ENCODE measurements around the gene ARMCX5.

DNA sequence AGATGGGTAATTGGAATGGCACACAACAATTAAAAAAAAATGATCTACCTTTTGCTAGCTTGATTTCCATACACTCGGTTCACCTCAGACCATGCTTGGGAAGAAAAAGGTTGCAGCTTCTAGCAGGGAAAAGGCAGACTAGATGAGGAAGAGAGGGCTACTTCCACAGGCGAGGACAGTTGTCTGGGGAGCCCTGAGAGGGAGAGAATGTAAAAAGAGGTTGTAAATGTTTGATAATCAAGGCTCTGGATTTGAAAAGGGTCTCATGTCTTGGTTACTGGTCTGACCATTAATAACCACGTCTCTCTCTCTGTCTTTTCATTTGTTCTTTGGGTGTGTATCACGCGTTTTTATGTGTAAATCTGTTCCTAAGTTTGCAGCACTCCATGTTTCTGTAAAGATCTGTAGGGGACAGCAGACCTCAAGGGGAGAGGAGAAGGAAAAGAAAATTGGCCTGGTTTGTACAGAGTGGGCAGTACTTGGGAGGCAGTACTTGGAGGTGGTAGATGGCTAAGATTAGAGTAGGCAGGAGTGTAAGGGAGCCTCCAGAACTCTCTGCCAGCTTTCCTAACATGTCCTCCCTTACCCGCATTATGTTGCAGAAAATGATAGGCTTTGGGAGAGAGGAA lies 750 bp downstream of the ARMCX5 start:
- TF ChIP-seq, protein P1, sequence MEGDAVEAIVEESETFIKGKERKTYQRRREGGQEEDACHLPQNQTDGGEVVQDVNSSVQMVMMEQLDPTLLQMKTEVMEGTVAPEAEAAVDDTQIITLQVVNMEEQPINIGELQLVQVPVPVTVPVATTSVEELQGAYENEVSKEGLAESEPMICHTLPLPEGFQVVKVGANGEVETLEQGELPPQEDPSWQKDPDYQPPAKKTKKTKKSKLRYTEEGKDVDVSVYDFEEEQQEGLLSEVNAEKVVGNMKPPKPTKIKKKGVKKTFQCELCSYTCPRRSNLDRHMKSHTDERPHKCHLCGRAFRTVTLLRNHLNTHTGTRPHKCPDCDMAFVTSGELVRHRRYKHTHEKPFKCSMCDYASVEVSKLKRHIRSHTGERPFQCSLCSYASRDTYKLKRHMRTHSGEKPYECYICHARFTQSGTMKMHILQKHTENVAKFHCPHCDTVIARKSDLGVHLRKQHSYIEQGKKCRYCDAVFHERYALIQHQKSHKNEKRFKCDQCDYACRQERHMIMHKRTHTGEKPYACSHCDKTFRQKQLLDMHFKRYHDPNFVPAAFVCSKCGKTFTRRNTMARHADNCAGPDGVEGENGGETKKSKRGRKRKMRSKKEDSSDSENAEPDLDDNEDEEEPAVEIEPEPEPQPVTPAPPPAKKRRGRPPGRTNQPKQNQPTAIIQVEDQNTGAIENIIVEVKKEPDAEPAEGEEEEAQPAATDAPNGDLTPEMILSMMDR (IDR thresholded peaks at IDR 0.05): no peak
- TF ChIP-seq, protein P2, sequence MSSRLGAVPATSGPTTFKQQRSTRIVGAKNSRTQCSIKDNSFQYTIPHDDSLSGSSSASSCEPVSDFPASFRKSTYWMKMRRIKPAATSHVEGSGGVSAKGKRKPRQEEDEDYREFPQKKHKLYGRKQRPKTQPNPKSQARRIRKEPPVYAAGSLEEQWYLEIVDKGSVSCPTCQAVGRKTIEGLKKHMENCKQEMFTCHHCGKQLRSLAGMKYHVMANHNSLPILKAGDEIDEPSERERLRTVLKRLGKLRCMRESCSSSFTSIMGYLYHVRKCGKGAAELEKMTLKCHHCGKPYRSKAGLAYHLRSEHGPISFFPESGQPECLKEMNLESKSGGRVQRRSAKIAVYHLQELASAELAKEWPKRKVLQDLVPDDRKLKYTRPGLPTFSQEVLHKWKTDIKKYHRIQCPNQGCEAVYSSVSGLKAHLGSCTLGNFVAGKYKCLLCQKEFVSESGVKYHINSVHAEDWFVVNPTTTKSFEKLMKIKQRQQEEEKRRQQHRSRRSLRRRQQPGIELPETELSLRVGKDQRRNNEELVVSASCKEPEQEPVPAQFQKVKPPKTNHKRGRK (CRISPR knock-in tag; IDR thresholded peaks at IDR 0.05; ENCODE audit: borderline replicate concordance): no peak
- TF ChIP-seq, protein P3, sequence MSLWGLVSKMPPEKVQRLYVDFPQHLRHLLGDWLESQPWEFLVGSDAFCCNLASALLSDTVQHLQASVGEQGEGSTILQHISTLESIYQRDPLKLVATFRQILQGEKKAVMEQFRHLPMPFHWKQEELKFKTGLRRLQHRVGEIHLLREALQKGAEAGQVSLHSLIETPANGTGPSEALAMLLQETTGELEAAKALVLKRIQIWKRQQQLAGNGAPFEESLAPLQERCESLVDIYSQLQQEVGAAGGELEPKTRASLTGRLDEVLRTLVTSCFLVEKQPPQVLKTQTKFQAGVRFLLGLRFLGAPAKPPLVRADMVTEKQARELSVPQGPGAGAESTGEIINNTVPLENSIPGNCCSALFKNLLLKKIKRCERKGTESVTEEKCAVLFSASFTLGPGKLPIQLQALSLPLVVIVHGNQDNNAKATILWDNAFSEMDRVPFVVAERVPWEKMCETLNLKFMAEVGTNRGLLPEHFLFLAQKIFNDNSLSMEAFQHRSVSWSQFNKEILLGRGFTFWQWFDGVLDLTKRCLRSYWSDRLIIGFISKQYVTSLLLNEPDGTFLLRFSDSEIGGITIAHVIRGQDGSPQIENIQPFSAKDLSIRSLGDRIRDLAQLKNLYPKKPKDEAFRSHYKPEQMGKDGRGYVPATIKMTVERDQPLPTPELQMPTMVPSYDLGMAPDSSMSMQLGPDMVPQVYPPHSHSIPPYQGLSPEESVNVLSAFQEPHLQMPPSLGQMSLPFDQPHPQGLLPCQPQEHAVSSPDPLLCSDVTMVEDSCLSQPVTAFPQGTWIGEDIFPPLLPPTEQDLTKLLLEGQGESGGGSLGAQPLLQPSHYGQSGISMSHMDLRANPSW (CRISPR knock-in tag; conservative IDR thresholded peaks at IDR 0.05; ENCODE audit: low read depth): no peak
